Stimulated activated naive CD4-positive, alpha-beta T cell treated with Interleukin-2 at 50 U/mL for 16 hours (primary cell): ENCODE data around the gene PPY.
A peak's percentile ranks its signal among the peaks of the same experiment; 100 is the strongest.
"Not testable (repeated sequence)": the region's sequence is repeated elsewhere in the genome, so short reads cannot be mapped to it uniquely, and the experiment has no call there.

Source experiments
- DNase-seq: peaks from one replicate; lab custom pipeline; 2025; lab: John Stamatoyannopoulos, UW

Gene PPY

GRCh38 chr17:43931062-43931571 lies 11.2 kb downstream of the PPY start:
- no peak for DNase-seq

- no peak for DNase-seq
Measured at GRCh38 chr17:43928609-43929008, 13.7 kb downstream of the PPY start.

GRCh38 chr17:43927929-43928328 lies 14.3 kb downstream of the PPY start:
- DNase-seq: not testable (repeated sequence)

GRCh38 chr17:43927060-43927864 lies 15.0 kb downstream of the PPY start:
- DNase-seq: peak; percentile 3

GRCh38 chr17:43924558-43924957 lies 17.7 kb downstream of the PPY start:
- DNase-seq: no peak

GRCh38 chr17:43920500-43921095 lies 21.7 kb downstream of the PPY start:
- DNase-seq: no peak

GRCh38 chr17:43918026-43918389 lies 24.3 kb downstream of the PPY start:
- no peak for DNase-seq

GRCh38 chr17:43917348-43918025 lies 24.8 kb downstream of the PPY start:
- DNase-seq: peak; percentile 49

GRCh38 chr17:43917016-43917347 lies 25.3 kb downstream of the PPY start:
- no peak for DNase-seq

- no peak for DNase-seq
Measured at GRCh38 chr17:43916385-43916784, 25.9 kb downstream of the PPY start.

GRCh38 chr17:43915559-43915958 lies 26.7 kb downstream of the PPY start:
- no peak for DNase-seq

GRCh38 chr17:43914451-43914850 lies 27.8 kb downstream of the PPY start:
- DNase-seq: no peak

- DNase-seq: no peak
Measured at GRCh38 chr17:43913584-43913983, 28.7 kb downstream of the PPY start.

- no peak for DNase-seq
Measured at GRCh38 chr17:43912635-43913304, 29.5 kb downstream of the PPY start.

GRCh38 chr17:43911904-43912303 lies 30.4 kb downstream of the PPY start:
- DNase-seq: no peak

- DNase-seq: no peak
Measured at GRCh38 chr17:43909537-43910231, 32.6 kb downstream of the PPY start.

- DNase-seq: peak; percentile 49
Measured at GRCh38 chr17:43907998-43908721, 34.1 kb downstream of the PPY start.

GRCh38 chr17:43907425-43907981 lies 34.8 kb downstream of the PPY start, which contains the start of gene MPP2:
Gene MPP2 (minus strand): TSS chr17:43907536. CDS start chr17:43904460, 3,076 bp downstream.
- peak; percentile 54 for DNase-seq

- no peak for DNase-seq
Measured at GRCh38 chr17:43906951-43907424, 35.3 kb downstream of the PPY start.

GRCh38 chr17:43905985-43906852 lies 36.1 kb downstream of the PPY start:
- peak; percentile 11 for DNase-seq
